Endometrial microvascular endothelial cells (primary cell): ENCODE results near the gene KRI1. TPM values are rescaled to one million over a fixed set of nuclear protein-coding genes. Genes with fewer than 3 reads are reported as not detected.
"Not testable (repeated sequence)": the region's sequence is repeated elsewhere in the genome, so short reads cannot be mapped to it uniquely, and the experiment has no call there.

Experiments used
- in situ Hi-C: cut with HindIII; loops from 2 replicates; pipeline ENCODE4 v1.10.0; 2017; ENCODE audit warnings: low sequenced_read_pairs, low pct_unique_long_range_greater_than_20kb; ENCODE audit errors: inconsistent ontology term
- total RNA-seq: library from RNA; depleted of rRNA; stranded (reverse); fragments of >200 nt; gene quantifications from one replicate; pipeline ENCODE4 v1.2.3, GENCODE V29; 2015; ENCODE audit errors: inconsistent ontology term

KRI1 gene
- total RNA-seq, 1 donor from 2014 or later, result 10.2 TPM

DNA sequence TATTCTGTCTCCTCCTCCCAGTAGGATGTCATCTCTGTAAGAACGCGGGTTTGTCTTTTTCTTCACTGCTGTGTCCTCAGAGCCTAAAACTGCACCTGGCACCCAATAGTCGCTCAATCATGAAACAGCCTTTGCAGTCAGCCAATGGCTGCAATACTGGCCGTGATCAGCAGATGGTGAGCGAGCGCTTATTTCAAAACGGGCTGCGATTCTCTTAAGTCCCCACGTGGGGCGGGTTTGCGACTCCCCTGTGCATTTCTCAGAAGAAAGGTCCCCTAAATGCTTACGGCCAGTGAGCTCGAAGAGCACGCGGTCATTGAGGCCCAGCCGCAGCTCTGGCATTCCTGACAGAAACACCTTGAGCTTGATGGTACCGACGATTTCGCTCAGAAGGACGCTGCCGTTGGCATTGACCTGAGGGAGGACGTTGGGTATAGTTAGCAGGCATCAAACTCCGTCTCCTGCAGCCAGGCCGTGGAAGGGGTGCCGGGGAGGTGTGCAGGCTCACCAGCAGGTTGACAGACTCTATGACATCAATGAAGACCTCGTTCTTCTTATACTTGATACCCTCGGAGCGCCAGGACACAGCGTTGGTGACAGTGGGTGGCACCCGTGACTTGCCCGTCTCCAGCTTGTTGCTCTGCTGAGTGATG lies 15.3 kb upstream of the KRI1 start:
- in situ Hi-C loops, result no loop called here

DNA sequence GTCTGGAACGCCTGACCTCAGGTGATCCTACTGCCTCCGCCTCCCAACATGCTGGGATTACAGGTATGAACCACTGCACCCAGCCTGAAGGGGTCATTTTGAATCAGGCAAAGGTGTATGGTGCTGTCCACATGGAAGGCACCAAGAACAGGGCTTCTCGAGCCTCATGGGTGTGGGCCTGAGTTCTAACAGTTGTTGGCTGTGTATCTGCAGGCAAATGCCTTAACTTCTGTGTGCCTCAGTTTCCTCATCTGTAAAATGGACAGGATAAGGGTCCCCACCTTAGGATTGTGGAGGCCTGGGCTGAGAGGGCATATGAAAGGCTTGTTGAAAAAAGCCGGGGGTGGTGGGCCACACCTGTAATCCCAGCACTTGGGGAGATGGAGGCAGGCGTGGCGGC lies 12.1 kb upstream of the KRI1 start:
- in situ Hi-C loops, result no loop called here

DNA sequence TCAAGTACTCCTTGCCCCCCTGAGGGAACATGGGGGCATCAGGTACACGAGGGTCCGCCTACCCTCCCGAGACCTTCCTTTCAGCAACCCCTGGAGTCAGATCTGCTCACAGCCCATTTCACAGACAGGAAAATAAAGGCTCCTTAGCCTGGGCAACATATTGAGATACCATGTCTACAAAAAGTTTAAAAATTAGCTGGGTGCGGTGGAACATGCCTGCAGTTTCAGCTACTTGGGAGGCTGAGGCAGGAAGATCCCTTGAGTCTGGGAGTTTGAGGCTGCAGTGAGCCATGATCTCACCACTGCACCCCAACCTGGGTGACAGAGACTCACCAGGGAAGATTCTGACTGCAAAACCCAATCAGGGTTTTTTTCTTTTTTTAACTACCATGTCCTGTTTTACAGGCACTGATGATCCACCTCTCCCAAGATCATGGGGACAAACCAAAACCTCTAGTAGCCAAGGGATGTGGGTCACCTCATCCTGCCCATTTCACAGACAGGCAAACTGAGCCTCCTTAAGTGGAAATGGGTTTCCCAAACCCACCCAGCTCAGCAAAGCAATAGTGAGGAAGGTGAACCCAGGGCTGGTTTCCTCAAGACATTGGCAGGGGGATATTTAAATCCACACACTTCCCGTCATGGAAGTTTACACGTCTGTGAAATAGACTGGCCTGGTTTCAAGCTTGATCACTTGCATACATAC lies 9.4 kb upstream of the KRI1 start:
- in situ Hi-C loops, result no loop called here

DNA sequence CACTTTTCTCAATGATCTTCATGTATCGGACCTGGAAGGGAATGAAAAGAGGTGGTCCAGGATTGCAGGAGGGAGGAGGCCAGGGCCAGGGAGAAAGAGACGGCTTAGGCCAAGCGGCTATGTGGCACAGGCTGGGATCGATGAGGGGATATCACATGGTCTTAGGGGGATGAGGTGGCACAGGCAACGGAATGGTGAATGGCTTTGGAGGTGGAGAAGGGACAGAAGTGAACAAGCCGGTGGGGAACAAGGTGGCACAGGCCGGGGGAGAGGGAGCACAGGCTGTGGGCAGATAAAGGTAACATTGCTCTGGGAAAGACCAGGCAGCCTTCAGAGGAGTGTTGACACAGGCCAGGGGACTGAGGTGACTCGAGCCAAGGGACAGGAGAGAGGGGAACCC lies 8.7 kb upstream of the KRI1 start:
- in situ Hi-C loops, result no loop called here

DNA sequence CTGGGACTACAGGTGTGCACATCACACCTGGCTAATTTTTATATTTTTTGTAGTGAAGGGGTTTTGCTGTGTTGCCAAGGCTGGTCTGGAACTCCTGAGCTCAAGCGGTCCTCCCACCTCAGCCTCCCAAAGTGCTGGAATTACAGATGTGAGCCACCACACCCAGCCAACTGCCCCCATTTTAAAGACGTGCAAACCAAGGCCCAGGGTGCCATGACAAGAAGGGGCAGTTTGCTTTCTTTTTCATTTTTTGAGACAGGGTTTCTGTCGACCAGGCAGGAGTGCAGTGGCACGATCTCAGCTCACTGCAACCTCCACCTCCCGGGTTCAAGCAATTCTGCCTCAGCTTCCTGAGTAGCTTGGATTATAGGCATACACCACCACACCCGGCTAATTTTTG lies 8.0 kb upstream of the KRI1 start:
- in situ Hi-C loops, result not testable (repeated sequence)

DNA sequence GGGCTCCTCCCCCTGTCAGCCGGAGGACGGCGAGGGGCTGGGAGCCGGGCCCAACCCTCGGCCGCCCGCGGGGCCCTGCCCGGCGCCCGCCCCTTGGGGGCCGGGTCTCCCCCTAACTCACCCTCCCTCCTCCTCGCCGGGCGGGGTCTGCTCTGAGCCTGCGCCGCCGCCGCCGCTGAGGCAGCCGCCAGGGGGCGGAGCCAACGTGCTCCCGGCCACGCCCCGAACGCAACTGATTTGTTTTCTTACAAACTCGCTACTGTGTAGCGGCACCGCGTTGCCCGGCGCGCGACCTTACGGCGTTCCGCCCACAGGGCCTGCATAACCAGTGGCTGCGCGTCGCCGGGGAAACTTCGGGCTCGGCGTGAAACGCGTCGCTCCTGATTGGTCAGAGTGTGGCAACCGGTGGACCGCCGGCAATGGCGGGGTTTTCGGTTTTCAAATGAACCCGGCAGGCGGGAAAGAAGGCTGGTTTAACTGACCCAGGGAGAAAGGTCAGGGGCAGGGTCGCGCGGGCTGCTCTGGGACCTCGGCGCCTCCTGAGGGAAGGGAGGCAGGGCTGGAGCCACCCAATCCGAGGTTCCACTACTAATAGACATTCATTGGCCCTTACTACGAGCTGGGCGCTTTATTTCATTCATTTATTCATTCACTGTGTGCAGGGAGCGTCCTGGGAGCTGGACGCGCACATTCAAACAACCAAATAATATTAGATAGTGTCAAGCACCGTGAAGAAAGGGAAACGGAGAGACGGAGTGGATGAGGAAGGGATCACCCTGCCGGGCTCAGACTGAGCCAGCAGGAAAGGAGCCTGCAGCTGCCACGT lies 3.2 kb upstream of the KRI1 start, which contains the start of gene CDKN2D:
Gene CDKN2D (minus strand): TSS at position 154 of the 826 bp plus-strand sequence. CDS start 326 bp downstream, outside the sequence.
- in situ Hi-C loops, result no loop called here

DNA sequence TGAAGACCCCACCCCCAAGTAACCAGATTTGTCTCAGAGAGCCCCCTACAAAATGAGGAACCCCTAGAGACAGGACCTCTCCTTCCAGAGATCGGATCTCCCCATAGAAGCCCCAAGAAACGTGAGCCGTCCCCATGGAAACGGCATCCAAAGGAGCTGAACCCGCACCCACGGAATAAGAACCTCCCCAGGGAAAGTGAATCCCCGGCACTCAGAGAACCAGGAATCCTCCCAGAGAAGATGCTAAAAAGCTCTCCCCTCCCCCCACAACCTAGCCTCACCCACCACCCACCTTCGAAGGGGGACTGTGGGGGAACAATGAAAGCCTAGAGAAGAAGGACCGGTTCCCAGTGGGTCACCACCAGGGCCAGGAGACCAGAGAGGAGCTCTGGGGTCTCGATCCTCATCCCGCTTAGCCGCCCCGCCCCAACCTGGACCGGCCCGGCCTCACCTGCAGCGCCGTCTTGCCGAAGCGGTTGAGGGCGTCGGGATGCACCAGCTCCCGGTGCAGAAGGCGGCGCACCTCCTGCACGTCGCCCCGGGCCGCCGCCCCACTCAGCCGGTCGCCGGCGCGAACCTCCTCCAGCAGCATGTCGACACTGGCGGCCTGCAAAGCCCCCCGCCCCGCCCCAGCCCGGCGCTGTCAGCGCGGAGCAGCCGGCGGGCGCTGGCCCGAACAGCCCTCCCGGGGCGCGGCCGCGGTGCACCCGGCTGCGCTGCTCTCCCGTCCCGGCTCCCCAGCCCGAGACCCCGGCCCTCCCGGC lies 2.4 kb upstream of the KRI1 start:
- in situ Hi-C loops, result no loop called here

DNA sequence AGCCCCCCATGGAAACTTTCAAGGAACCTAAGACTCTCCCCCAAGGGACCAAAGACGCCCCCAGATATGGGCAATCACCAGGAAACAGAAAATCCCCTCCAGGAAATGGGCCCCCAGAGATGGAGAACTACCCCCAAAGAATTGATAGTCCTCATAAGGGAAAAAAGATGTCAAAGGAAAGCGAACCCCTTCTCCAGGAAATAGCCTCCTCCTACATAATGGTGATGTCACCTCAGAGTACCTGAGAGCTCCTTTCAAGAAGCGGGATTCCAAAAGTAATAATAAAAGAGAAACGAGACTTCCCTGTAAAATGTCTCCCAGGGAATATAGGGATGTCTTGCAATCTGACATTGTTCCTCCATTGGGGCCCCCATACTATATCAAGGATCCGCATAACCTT lies 1.8 kb upstream of the KRI1 start:
- in situ Hi-C loops, result no loop called here

DNA sequence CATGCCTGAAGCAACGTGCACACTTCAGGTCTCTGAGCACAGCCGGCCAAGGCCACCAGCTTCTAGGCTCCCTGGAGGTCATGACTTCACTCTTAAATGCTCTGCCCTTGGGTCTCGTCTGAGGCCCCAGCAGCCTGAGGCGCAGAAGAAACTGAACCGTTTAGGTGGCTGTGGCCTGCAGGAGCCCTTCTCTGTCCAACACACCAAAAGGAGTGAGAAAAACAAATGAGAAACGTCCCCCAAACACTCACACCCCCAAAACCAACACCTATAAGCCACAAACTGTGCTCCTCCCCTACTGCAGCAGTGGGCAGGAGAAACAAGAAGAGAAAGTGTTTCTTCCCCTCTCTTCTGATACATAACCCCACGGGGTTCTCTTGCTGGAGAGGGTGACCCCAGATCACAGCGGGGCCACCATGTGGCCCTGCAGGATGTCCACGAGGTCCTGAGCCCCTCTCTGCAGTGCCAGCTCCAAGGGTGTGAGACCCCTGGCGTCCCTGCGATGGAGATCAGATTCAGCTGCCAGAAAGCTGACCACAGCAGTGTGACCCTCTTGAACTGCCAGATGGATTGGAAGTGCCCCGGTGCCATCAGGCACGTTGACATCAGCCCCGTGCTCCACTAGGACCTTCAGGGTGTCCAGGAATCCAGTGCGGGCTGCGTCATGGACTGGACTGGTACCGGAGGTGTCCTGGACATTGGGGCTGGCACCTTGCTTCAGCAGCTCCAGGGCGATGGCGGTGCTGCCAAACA lies 1.0 kb upstream of the KRI1 start:
- in situ Hi-C loops, result no loop called here

DNA sequence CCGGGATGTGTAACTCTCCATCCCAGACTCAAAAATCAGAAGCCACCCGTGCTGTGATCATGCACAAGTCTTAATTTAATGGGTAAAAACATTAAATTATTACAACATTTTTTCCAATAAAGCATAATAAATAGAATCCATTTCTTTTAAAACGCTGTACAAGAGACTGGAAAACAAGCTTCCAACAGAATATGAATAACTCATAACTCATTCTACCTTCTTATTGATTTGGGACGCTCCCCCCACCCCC lies 523 bp upstream of the KRI1 start:
- in situ Hi-C loops, result no loop called here

DNA sequence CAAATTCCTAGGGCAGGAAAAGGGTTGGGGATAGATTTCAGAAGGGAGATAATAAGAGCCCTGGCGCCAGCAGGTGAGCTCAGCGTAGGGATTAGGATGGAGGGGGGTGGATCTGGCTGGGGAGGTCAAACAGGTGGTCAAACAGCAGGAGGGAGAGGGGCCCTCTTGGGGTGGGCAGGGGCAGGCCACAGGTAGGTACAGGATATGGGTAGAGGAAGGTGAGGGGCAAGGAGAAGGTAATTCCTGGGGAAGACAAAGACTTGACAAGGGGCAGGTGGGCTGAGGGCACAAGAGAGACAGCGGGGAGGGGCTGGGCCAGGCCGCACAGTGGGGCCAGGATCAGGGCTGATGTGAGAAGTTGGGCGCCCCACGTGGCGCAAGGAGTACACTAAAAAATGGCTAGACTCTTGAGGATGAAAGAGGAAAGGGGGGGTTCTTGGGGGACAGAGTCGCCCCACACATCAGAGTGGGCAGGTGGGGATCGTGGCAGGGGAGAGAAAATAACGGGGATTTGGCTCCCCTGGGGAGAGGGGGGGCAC lies 713 bp downstream of the KRI1 start:
- in situ Hi-C loops, result no loop called here

DNA sequence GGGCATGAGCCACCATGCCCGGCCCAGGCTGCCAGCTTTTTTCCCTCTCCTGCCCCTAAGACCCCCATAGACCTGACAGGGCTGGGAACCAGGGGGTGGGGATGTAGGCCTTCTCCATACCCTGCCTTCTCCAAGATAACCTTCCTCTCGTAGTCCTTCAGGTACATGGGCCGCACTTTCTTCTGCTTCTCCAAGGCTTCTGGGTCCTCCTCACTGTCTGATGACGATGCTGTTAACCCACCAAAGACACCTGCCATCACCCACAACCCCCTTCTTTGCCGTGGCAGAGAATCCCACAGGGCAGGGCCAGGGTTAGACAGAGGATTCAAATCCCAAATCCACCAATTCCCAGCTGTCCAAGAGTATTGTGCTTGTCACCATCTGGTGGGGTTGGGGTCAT lies 3.2 kb downstream of the KRI1 start:
- in situ Hi-C loops, result no loop called here

DNA sequence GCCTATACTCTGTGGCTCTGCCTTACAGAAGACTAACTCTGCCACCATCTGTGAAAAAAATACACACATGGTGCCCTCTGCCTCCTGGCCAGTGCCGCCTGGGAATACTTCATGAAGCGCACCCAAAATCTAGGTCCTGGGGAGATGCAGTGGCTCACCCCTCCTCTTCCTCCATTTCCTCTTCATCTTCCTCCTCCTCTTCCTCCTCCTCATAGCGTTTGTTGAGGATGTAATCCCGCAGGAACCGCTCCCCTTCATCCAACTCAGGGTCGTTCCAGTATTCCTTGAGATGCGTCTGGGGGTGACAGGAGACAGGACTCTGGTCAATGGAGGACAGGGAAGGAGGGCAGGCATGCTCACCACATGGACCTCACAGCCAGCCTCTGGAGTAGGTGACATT lies 5.7 kb downstream of the KRI1 start:
- in situ Hi-C loops, result no loop called here

DNA sequence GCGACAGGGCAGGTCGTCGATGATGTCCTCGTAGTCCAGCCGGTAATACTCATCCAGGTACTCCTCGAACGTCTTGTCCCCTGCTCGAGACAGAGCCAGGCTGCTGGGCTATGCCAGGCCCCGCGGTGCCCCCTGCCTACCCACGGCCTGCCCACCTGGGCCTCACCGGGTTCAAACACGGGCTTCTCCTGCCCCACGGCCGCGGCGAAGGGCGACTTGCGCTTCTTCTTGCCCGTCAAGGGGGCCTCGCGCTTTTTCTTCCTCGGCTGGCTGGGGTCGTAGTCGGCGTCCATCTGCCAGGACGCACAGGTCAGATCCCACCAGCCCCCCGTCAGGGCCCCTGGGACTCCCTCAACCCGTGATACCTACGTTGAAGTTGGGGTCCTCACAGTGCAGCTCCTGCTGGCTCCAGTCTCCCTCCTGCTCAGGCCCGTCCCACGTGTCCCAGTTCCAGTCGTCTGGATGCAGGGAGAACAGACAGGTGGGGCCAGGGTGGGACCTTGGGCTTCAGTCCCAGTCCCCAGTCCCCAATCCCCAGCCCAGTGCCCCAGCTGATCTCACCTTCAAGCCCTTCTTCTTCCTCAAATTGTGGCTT lies 8.1 kb downstream of the KRI1 start:
- in situ Hi-C loops, result no loop called here

DNA sequence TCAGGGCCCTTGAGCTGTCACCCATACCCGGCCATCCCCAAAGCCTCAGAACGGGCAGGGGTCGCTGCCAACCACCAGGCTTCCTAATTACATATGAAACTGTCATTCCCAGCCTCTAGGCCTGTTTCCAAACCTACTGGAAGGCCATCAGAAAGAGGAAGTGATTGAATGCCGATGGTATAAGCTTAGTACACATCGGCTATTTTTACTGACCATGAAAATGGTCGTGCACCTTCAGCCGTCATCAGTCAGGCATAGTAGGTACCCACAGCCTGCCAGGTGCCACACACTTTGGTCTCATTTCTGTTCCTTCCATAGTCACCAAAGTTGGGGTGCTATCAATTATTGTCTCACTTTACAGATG lies 10.2 kb downstream of the KRI1 start:
- in situ Hi-C loops, result no loop called here

DNA sequence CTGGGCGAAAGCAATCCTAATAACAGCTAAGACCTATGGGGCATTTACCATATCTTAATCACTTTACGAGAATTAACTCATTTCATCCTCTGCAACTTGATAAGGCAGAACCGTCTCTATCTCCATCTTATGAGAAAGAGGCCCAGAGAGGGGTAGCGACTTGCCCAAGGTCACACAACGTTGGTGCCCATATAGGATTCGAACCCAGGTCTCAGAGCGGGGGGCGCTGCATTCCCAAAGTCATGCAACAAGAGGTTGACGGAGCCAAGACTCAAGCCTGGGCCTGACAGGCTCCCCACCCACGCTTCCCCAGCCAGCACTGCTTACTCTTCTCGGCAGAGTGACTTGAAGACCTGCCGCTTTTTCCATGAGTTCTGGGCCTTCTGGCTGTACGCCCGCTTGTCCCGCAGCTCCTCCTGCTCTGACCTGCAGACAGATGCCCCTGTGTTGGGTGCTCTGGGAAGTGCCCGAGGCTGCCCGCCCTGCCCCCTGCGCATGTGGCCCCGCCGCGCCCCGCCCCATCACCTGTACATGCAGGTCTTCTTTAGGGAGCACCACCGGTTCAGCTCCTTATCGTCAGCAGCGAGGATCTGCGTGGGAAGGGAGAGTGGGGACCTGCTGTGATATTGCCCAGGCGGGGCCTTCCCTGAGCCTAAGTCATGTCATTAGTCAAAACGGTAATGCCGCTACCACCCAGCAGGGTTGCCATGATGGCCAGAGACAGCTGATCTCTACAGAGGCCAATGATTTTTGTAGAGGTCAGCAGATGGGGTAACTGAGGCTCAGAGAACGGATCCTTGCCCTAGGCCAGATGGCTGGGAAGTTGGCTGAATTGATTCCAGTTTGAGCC lies 10.8 kb downstream of the KRI1 start:
- in situ Hi-C loops, result no loop called here

DNA sequence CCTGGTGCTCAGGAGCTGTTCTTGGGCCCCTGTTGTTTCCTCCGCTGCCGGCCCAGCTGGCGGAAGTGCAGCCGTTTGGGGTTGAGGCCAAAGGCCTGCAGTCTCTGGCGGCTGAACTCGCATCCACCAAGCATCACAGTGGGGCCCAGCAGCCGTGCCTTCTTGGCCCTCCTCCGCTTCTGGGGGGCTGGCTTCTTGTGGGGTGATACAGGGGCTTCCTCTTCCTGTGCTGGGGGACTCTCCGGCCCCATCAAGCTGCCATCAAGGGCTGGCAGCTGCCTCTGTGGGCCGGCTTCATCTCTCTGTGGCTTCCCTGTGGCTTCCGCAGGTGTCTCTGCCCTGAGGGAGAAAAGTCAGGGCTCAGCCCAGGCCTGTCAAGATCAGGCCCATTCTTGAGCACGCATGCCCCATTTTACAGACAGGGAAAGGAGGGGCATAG lies 11.8 kb downstream of the KRI1 start:
- in situ Hi-C loops, result no loop called here
